ENCODE measurements around the gene MYL5.

GRCh38 chr4:625631-626161 is 48.6 kb upstream of the MYL5 start:
- TF ChIP-seq CTCF (IDR thresholded peaks at IDR 0.05) = no peak
- TF ChIP-seq POLR2A (IDR thresholded peaks at IDR 0.05) = no peak
